Measurements from ENCODE around the gene RRN3. TPM values are rescaled to one million over a fixed set of nuclear protein-coding genes. Genes with fewer than 3 reads are reported as not detected.

RRN3 gene
- total and polyA plus RNA-seq, 2 donors (not counting 3 experiments of a cell fraction or from before 2014, with no cell fraction given), result 15.1 to 26.5 TPM

DNA sequence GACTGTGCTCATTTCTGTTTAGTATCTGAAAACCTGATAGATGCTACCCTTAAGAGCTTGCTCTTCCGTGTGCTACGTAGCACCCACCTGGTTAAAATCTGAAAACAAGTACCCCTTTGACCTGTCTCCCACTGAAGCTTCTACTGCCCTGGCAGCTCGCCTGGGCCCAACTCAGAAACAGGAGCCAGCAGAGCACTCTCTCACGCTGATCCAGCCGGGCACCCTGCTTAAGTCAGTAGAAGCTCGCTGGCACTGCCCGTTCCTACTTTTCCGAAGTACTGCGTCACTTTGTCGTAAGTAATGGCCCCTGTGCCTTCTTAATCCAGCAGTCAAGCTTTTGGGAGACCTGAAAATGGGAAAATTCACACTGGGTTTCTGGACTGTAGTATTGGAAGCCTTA, 57.1 kb downstream of the RRN3 start:
- ChIA-PET CTCF (interaction anchor here (0.6 to 1.2 kb wide), 3 partner anchors 9 to 20 kb away, joined by 3 read pairs; no protein-coding TSS in a partner anchor), POLR2A (interaction anchor here (0.6 kb wide), 1 partner anchor 15 kb away, joined by 3 read pairs; no protein-coding TSS in a partner anchor)
- no peak overlapping the region for H3K9ac ChIP-seq (replicated peaks; ENCODE audit: extremely low read depth, insufficient read depth, low read length)
- no peaks in the 10 kb centered on the region for H3K9me3 ChIP-seq (replicated peaks; ENCODE audit: control insufficient read depth, insufficient read depth, low read length)
- TF ChIP-seq, protein P1, sequence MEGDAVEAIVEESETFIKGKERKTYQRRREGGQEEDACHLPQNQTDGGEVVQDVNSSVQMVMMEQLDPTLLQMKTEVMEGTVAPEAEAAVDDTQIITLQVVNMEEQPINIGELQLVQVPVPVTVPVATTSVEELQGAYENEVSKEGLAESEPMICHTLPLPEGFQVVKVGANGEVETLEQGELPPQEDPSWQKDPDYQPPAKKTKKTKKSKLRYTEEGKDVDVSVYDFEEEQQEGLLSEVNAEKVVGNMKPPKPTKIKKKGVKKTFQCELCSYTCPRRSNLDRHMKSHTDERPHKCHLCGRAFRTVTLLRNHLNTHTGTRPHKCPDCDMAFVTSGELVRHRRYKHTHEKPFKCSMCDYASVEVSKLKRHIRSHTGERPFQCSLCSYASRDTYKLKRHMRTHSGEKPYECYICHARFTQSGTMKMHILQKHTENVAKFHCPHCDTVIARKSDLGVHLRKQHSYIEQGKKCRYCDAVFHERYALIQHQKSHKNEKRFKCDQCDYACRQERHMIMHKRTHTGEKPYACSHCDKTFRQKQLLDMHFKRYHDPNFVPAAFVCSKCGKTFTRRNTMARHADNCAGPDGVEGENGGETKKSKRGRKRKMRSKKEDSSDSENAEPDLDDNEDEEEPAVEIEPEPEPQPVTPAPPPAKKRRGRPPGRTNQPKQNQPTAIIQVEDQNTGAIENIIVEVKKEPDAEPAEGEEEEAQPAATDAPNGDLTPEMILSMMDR (IDR thresholded peaks at IDR 0.05; ENCODE audit: extremely low read depth in 1 of 2, insufficient read depth in 1 of 2, low read depth in 1 of 2, low read length in 2 of 2), result no peak
- TF ChIP-seq FOS (IDR thresholded peaks at IDR 0.05; ENCODE audit: borderline replicate concordance, insufficient read depth, low read length) (no peak), JUN (IDR thresholded peaks at IDR 0.05; ENCODE audit: borderline replicate concordance, insufficient read depth, insufficient read length, low read depth) (no peak), MYC (IDR thresholded peaks at IDR 0.05; ENCODE audit: low read depth, low read length) (no peak), POLR2AphosphoS5 (IDR thresholded peaks at IDR 0.05; ENCODE audit: insufficient read depth, low read depth, low read length) (no peak), GATA2 (IDR thresholded peaks at IDR 0.05; ENCODE audit: insufficient read depth, insufficient read length, low read depth, low read length) (no peak), EZH2 (IDR thresholded peaks at IDR 0.05; ENCODE audit: borderline replicate concordance, low read depth, low read length, severe bottlenecking) (no peak), POLR2A (IDR thresholded peaks at IDR 0.05; ENCODE audit: low read depth, low read length) (no peak)
- TF ChIP-seq, protein P2, sequence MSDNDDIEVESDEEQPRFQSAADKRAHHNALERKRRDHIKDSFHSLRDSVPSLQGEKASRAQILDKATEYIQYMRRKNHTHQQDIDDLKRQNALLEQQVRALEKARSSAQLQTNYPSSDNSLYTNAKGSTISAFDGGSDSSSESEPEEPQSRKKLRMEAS (IDR thresholded peaks at IDR 0.05; ENCODE audit: insufficient read depth, insufficient read length), result no peak
- no peak overlapping the region for H3K4me3 ChIP-seq (replicated peaks in 1 of 3; ENCODE audit: insufficient read depth in 1 of 3, low read depth in 1 of 3, low read length in 3 of 3)
- no peaks in the 10 kb centered on the region for H3K79me2 ChIP-seq (ENCODE audit: control insufficient read depth, insufficient read depth, low read length)
- BruUV-seq (replicated peaks), result TSS peak; percentile 38
- intact Hi-C loops (cut with micrococcal nuclease), result no loop called here
- DNase-seq (ENCODE audit: low read depth, low spot score) (no peak), FAIRE-seq (no peak)
- no peaks in the 10 kb centered on the region for H3K9me1 ChIP-seq (replicated peaks; ENCODE audit: control insufficient read depth, extremely low read depth, insufficient read depth, low read length)
- peaks cover 25 to 62% of the 10 kb centered on the region in 2 experiments for H3K36me3 ChIP-seq (ENCODE audit: control insufficient read depth in 2 of 2, extremely low read depth in 1 of 2, insufficient read depth in 2 of 2, low read length in 2 of 2)
- peaks cover 33% of the 10 kb centered on the region for H3K4me1 ChIP-seq (ENCODE audit: control insufficient read depth, extremely low read depth, insufficient read depth, low read length)
- H3K27ac ChIP-seq (ENCODE audit: insufficient read depth, low read depth, low read length), result no peak overlapping the region
- H3K4me2 ChIP-seq (ENCODE audit: insufficient read depth, low read length), result no peak overlapping the region
- no peaks in the 10 kb centered on the region for H3K27me3 ChIP-seq (ENCODE audit: control insufficient read depth in 2 of 2, insufficient read depth in 2 of 2, low read length in 2 of 2)
- no peaks in the 10 kb centered on the region for H4K20me1 ChIP-seq (replicated peaks; ENCODE audit: control insufficient read depth, extremely low read depth, insufficient read depth, low read length)
- dilution Hi-C loops (cut with MboI; ENCODE audit: extremely low pct_ligation_motif_present, low sequenced_read_pairs), result no loop called here
- no peak overlapping the region for H2AFZ ChIP-seq (ENCODE audit: low read depth, low read length)
